ENCODE measurements around the gene THYN1.
A peak's percentile ranks its signal among the peaks of the same experiment; 100 is the strongest.

THYN1 gene

DNA sequence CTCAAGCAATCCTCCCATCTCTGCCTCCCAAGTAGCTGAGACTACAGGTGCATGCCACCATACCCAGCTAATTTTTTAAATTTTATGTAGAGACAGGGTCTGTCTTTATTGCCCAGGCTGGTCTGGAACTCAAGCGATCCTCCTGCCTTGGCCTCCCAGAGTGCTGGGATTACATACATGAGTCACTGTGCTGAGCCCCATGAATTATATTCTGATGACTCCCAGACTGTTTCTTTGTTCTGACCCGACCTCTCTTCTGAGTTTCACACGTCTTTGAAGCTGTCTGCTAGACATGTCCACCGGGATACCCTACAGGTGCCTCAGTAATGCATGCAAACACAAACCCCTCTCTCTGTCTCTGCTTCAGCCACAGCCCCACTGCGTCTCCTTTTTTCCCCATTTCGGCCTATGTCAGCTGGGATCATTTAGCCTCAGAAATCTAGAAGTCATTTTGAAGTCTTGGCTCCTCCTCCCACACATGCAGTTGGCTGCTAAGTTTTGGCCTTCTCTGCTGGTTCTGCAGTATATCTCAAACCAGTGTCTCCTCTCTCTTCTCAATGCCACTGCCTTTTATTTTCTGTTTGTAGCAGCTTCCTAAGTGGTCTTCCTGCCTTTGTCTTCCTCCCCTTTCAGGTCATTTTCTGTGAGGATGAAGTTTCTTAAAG, 23.9 kb downstream of the THYN1 start:
- H3K4me1 ChIP-seq (ENCODE audit: insufficient read depth, low read length) = 0 out of 2 replicates have a peak, but pooled peaks cover 3% of the 10 kb centered on the region
- H3K4me3 ChIP-seq (ENCODE audit: low read length) = no peak overlapping the region
- no peak overlapping the region for H3K9ac ChIP-seq (ENCODE audit: low read depth, low read length)
- no peak overlapping the region for H3K27ac ChIP-seq (ENCODE audit: low read length)
- H3K9me3 ChIP-seq (ENCODE audit: insufficient read depth, low read depth, low read length) = no peaks in the 10 kb centered on the region
- H3K27me3 ChIP-seq (ENCODE audit: insufficient read depth, low read length) = peaks cover 19% of the 10 kb centered on the region
- no peaks in the 10 kb centered on the region for H3K36me3 ChIP-seq (ENCODE audit: insufficient read depth, low read depth, low read length)

DNA sequence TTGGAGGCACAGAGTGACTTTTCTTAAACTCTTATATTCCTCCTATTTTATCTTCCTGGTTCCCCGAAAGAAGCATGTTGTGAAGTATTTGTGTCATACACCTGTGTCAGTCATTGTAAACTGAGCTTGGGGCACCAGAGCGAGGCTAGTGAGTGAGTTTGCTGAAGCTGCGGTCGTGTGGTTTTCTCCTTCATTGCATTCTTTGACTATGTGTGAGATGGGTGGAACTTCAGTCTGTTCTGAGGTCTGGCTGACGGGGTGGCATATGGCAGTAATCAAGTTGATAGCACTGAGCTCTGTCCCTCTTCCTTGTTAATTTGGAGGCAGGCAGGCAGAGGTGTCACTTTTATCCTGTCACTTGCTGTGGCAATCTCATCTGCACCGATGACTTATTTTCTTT, 24.5 kb downstream of the THYN1 start:
- no peak overlapping the region for H3K27ac ChIP-seq (ENCODE audit: low read length)

DNA sequence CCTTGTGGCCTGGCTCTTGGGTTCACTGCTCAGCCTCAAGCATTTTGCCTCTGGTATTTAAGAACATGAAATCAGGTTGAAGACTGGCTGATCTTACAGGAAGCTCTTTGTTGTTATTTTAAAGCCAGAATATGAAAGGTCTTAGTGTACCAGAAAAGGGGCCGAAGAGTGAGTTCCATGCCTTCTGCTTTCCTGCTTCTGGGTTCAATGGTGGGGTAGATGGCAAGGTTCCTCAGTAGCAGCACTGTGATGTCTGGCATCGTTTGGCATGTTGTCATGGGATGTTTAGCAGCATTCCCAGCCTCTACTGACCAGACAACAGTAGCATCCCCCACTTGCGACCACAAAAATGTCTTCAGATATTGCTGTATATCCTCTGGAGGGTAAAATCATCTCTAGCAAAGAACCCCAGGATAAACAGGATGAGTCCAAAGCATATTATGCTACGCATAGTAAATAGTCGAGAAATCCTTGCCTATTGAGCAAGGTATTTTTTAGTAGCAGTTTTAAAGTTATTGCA, 26.3 kb downstream of the THYN1 start:
- no peaks in the 10 kb centered on the region for H3K9me3 ChIP-seq (ENCODE audit: insufficient read depth, low read depth, low read length)
- H3K27me3 ChIP-seq (ENCODE audit: insufficient read depth, low read length) = peaks cover 19% of the 10 kb centered on the region
- no peak overlapping the region for H3K4me3 ChIP-seq (ENCODE audit: low read length)
- peaks cover 7% of the 10 kb centered on the region; the same call in 1 of the 2 replicates for H3K4me1 ChIP-seq (ENCODE audit: insufficient read depth, low read length)
- H3K36me3 ChIP-seq (ENCODE audit: insufficient read depth, low read depth, low read length) = no peaks in the 10 kb centered on the region
- H3K9ac ChIP-seq (ENCODE audit: low read depth, low read length) = no peak overlapping the region
- H3K27ac ChIP-seq (ENCODE audit: low read length) = no peak overlapping the region

More for the DNA sequence above, 24.5 kb downstream of the THYN1 start:
- no peak overlapping the region for H3K4me3 ChIP-seq (ENCODE audit: low read length)
- H3K9ac ChIP-seq (ENCODE audit: low read depth, low read length) = no peak overlapping the region
- H3K4me1 ChIP-seq (ENCODE audit: insufficient read depth, low read length) = 0 out of 2 replicates have a peak, but pooled peaks cover 3% of the 10 kb centered on the region
- H3K36me3 ChIP-seq (ENCODE audit: insufficient read depth, low read depth, low read length) = no peaks in the 10 kb centered on the region
- no peaks in the 10 kb centered on the region for H3K9me3 ChIP-seq (ENCODE audit: insufficient read depth, low read depth, low read length)
- peaks cover 19% of the 10 kb centered on the region for H3K27me3 ChIP-seq (ENCODE audit: insufficient read depth, low read length)

GRCh38 chr11:134224710-134225664, 28.2 kb downstream of the THYN1 start:
- Histone ChIP-seq H3K4me1 (ENCODE audit: insufficient read depth, low read length) (peaks cover 7% of the 10 kb centered on the region; the same call in 1 of the 2 replicates), H3K27ac (ENCODE audit: low read length) (no peak overlapping the region), H3K27me3 (ENCODE audit: insufficient read depth, low read length) (peaks cover 19% of the 10 kb centered on the region), H3K4me3 (ENCODE audit: low read length) (peak overlapping the region; percentile 99), H3K36me3 (ENCODE audit: insufficient read depth, low read depth, low read length) (peaks cover 9% of the 10 kb centered on the region), H3K9ac (ENCODE audit: low read depth, low read length) (peak overlapping the region; percentile 73; the same call in 1 of the 2 replicates), H3K9me3 (ENCODE audit: insufficient read depth, low read depth, low read length) (no peaks in the 10 kb centered on the region)

DNA sequence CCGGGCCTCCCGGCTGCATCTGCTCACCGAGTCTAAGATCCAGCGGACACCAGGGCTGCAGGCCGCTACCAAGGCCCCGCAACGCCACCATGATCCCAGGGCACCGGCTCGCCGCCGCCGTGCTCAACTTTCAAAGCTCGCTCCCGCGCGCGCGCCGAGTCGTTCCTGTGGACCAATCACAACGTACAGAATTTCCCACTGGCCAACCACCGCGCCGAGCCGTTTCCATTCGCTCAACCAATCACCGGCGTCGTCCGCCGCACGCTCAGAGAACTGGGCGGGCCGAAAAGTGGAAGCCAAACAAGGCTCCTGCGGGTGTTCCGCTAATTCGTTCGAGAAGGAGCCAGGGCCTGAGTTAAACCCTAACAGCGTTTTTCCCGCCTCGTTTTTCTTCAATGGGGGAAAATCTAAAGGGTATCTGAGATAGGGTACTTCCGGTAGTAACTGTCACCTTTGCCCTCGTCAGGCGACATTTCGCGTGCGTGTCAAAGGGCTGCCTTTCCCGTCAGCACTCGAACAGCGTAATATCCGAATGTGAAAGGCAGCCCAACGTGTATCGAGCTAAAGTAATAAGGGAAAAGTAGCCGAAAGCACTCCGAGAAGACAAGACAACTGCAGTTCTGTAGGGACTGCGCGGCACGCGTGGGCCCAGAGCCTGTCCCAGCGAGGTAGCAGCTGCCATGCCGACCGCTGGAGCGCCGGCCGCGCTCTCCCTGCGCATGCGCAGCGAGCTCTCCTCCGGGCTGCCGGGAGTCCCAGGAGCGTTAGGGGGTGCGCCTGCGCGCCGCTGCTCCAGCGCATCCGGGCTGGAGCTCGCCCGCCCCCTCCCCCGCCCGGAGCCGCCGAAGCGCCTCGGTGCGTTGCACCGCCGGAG, 29.1 kb downstream of the THYN1 start, which contains the start of the genes NCAPD3 and VPS26B:
Gene NCAPD3, minus strand, starts transcription at position 132 of the 874 bp plus-strand sequence. Its CDS starts 41 bp downstream, at position 91.
Gene VPS26B, plus strand, starts transcription at position 836 of the 874 bp plus-strand sequence. CDS start 452 bp downstream, outside the sequence.
- Histone ChIP-seq H3K9ac (ENCODE audit: low read depth, low read length) (peak within 1 kb of the TSS; percentile 88; the same call in 1 of the 2 replicates), H3K27me3 (ENCODE audit: insufficient read depth, low read length) (peaks cover 19% of the 10 kb centered on the region), H3K4me1 (ENCODE audit: insufficient read depth, low read length) (peaks cover 7% of the 10 kb centered on the region; the same call in 1 of the 2 replicates), H3K36me3 (ENCODE audit: insufficient read depth, low read depth, low read length) (peaks cover 19% of the 10 kb centered on the region), H3K9me3 (ENCODE audit: insufficient read depth, low read depth, low read length) (no peaks in the 10 kb centered on the region), H3K27ac (ENCODE audit: low read length) (no peak within 1 kb of the TSS), H3K4me3 (ENCODE audit: low read length) (peak within 1 kb of the TSS; percentile 99)

- Histone ChIP-seq H3K4me3 (ENCODE audit: low read length) (peak overlapping the region; percentile 99), H3K27ac (ENCODE audit: low read length) (no peak overlapping the region), H3K36me3 (ENCODE audit: insufficient read depth, low read depth, low read length) (peaks cover 28% of the 10 kb centered on the region), H3K27me3 (ENCODE audit: insufficient read depth, low read length) (peaks cover 19% of the 10 kb centered on the region), H3K4me1 (ENCODE audit: insufficient read depth, low read length) (peaks cover 7% of the 10 kb centered on the region; the same call in 1 of the 2 replicates), H3K9me3 (ENCODE audit: insufficient read depth, low read depth, low read length) (no peaks in the 10 kb centered on the region), H3K9ac (ENCODE audit: low read depth, low read length) (peak overlapping the region; percentile 82; the same call in 1 of the 2 replicates)
These were observed 30.0 kb downstream of the THYN1 start for GRCh38 chr11:134223121-134223520.

- Histone ChIP-seq H3K27me3 (ENCODE audit: insufficient read depth, low read length) (no peaks in the 10 kb centered on the region), H3K36me3 (ENCODE audit: insufficient read depth, low read depth, low read length) (peaks cover 82% of the 10 kb centered on the region), H3K4me3 (ENCODE audit: low read length) (no peak overlapping the region), H3K9ac (ENCODE audit: low read depth, low read length) (no peak overlapping the region), H3K27ac (ENCODE audit: low read length) (no peak overlapping the region), H3K4me1 (ENCODE audit: insufficient read depth, low read length) (no peaks in the 10 kb centered on the region), H3K9me3 (ENCODE audit: insufficient read depth, low read depth, low read length) (no peaks in the 10 kb centered on the region)
These were observed 36.3 kb downstream of the THYN1 start for GRCh38 chr11:134216816-134217215.

GRCh38 chr11:134215836-134216235, 37.3 kb downstream of the THYN1 start:
- H3K36me3 ChIP-seq (ENCODE audit: insufficient read depth, low read depth, low read length) = peaks cover 87% of the 10 kb centered on the region

GRCh38 chr11:134207538-134208239, 45.5 kb downstream of the THYN1 start:
- H3K4me3 ChIP-seq (ENCODE audit: low read length) = no peak overlapping the region
- H3K4me1 ChIP-seq (ENCODE audit: insufficient read depth, low read length) = no peaks in the 10 kb centered on the region
- no peak overlapping the region for H3K27ac ChIP-seq (ENCODE audit: low read length)
- no peaks in the 10 kb centered on the region for H3K27me3 ChIP-seq (ENCODE audit: insufficient read depth, low read length)
- H3K9ac ChIP-seq (ENCODE audit: low read depth, low read length) = no peak overlapping the region
- no peaks in the 10 kb centered on the region for H3K9me3 ChIP-seq (ENCODE audit: insufficient read depth, low read depth, low read length)
- peaks cover 87% of the 10 kb centered on the region for H3K36me3 ChIP-seq (ENCODE audit: insufficient read depth, low read depth, low read length)

More at GRCh38 chr11:134215836-134216235, 37.3 kb downstream of the THYN1 start:
- Histone ChIP-seq H3K4me3 (ENCODE audit: low read length) (no peak overlapping the region), H3K9me3 (ENCODE audit: insufficient read depth, low read depth, low read length) (no peaks in the 10 kb centered on the region), H3K27ac (ENCODE audit: low read length) (no peak overlapping the region), H3K27me3 (ENCODE audit: insufficient read depth, low read length) (no peaks in the 10 kb centered on the region), H3K4me1 (ENCODE audit: insufficient read depth, low read length) (no peaks in the 10 kb centered on the region), H3K9ac (ENCODE audit: low read depth, low read length) (no peak overlapping the region)

DNA sequence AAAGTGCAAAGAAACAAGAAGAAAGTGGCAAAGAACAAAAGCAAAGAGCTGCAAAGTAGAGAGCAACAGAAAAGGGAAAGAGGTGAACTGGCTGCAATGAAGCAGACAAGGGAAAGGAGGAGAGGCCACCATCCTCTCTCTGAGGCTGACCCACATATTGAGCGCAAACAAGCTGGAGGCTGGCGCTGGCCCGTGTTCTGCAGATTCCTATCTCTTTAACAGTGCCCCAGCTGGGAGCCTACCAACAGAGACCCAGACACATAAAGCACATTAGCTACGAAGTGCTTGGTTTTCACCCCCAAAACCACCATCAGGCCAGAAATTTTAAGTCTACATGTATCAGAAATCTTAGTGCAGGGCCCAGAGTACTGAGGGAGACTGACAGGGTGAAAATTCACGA, 47.0 kb downstream of the THYN1 start:
- no peaks in the 10 kb centered on the region for H3K9me3 ChIP-seq (ENCODE audit: insufficient read depth, low read depth, low read length)
- no peaks in the 10 kb centered on the region for H3K4me1 ChIP-seq (ENCODE audit: insufficient read depth, low read length)
- H3K27me3 ChIP-seq (ENCODE audit: insufficient read depth, low read length) = no peaks in the 10 kb centered on the region
- peaks cover 93% of the 10 kb centered on the region for H3K36me3 ChIP-seq (ENCODE audit: insufficient read depth, low read depth, low read length)
- no peak overlapping the region for H3K27ac ChIP-seq (ENCODE audit: low read length)
- no peak overlapping the region for H3K4me3 ChIP-seq (ENCODE audit: low read length)
- H3K9ac ChIP-seq (ENCODE audit: low read depth, low read length) = no peak overlapping the region

Data from iPS-20b (cell line).